Epithelial cell of esophagus (primary cell): ENCODE results near the gene METTL22.

ENCODE experiments used
- DNase-seq: peaks from one replicate; pipeline ENCODE4 v3.0.0; 2010; ENCODE audit warnings: low read depth
- H3K4me3 ChIP-seq: 2 replicates; pipeline ENCODE4 v1.5.1; 2011; ENCODE audit warnings: mild to moderate bottlenecking, low read length, control low read depth
- CTCF ChIP-seq: IDR thresholded peaks from 2 replicates; pipeline ENCODE4 v1.5.1; 2011; ENCODE audit warnings: low read depth, mild to moderate bottlenecking, low read length, control low read depth, inconsistent platforms; ENCODE audit not compliant: insufficient read depth; ENCODE audit errors: missing control alignments

Gene METTL22

GRCh38 chr16:8587065-8587464, 34.4 kb upstream of the METTL22 start:
- no peak for TF ChIP-seq CTCF
- DNase-seq = no peak
- H3K4me3 ChIP-seq = no peak overlapping the region

GRCh38 chr16:8588682-8589056, 32.8 kb upstream of the METTL22 start:
- TF ChIP-seq CTCF = no peak
- DNase-seq = no peak
- no peak overlapping the region for H3K4me3 ChIP-seq

GRCh38 chr16:8589057-8589899, 32.2 kb upstream of the METTL22 start:
- H3K4me3 ChIP-seq = no peak overlapping the region
- no peak for TF ChIP-seq CTCF
- no peak for DNase-seq

- H3K4me3 ChIP-seq = no peak within 1 kb of the TSS
- no peak for DNase-seq
- no peak for TF ChIP-seq CTCF
These were observed 31.4 kb upstream of the METTL22 start, which contains the start of gene TMEM114 for GRCh38 chr16:8589900-8590688. TSS of gene TMEM114 (minus strand) at chr16:8590511. CDS start at chr16:8589838, 673 bp downstream.

- no peak for DNase-seq
- no peak overlapping the region for H3K4me3 ChIP-seq
- no peak for TF ChIP-seq CTCF
These were observed 30.7 kb upstream of the METTL22 start for GRCh38 chr16:8590811-8591210.

- no peak for DNase-seq
- H3K4me3 ChIP-seq = no peak overlapping the region
- no peak for TF ChIP-seq CTCF
These were observed 30.0 kb upstream of the METTL22 start for GRCh38 chr16:8591451-8591850.
